Renal cortex interstitium (tissue), 11 donors: ENCODE data around the gene FOSL2. TPM values are rescaled to one million over a fixed set of nuclear protein-coding genes. Genes with fewer than 3 reads are reported as not detected.

Source experiments
- DNase-seq, 11 donors: peaks; one replicate each; pipeline ENCODE4 v3.0.0-alpha.2; 2013; ENCODE audit warnings: low read depth in 9 of 11, low spot score in 4 of 11; ENCODE audit errors: extremely low read depth in 1 of 11
- polyA plus RNA-seq, 3 donors: library from polyadenylated mRNA; unstranded; fragments of 120-200 nt; gene quantifications; one replicate each; pipeline ENCODE4 v1.2.1, GENCODE V29; 2013; ENCODE audit not compliant: insufficient read length in 3 of 3

Gene FOSL2
- polyA plus RNA-seq, 3 donors, result 21.2 to 45.5 (median 24.4) TPM

DNA sequence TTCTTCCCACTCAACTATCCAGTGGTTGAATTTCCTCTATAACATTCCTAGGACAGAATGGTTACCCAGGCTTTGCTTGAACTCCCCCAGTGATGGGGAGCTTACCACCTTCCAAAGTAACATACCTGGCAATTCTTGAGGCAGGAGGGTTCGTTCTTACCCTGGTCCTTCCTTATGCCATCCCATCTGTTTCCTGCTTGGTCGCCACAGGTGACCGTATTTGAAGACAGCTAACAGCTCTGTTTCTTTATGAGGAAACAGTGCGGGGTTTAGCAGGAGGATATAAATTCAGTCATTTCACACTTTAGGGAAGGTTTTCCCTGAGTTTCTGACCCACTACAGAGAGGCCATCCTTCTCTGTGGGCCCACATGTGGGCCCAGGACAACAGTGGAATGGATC lies 42.6 kb downstream of the FOSL2 start:
- no peak for DNase-seq

GRCh38 chr2:28435814-28436351 lies 43.2 kb downstream of the FOSL2 start:
- no peak for DNase-seq

DNA sequence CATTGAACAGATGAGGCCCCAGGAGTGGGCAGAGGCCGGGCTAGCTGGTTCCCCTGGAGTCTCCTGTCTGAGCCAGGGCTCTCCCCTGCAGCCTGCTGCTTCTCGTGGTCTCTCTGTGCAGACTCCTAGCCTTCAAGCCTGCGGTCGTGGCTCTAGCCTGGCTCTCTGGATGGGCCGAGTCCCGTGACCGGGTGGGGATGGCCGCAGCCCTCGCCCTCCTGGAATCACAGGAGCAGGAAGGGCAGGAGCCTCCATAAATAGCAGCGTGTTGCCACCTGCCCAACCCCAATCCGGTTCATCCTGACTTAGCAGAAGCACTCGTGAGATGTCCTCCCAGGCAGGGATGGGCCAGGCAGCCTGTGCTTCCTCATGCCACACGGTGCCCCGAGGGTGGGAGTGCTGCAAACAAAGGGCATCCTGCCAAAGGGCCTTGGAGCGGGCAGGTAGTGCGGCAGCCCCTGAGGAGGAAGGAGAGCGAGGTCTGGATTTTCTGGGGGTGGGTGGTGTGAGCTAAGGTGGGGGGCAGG lies 43.9 kb downstream of the FOSL2 start:
- DNase-seq, result no peak

DNA sequence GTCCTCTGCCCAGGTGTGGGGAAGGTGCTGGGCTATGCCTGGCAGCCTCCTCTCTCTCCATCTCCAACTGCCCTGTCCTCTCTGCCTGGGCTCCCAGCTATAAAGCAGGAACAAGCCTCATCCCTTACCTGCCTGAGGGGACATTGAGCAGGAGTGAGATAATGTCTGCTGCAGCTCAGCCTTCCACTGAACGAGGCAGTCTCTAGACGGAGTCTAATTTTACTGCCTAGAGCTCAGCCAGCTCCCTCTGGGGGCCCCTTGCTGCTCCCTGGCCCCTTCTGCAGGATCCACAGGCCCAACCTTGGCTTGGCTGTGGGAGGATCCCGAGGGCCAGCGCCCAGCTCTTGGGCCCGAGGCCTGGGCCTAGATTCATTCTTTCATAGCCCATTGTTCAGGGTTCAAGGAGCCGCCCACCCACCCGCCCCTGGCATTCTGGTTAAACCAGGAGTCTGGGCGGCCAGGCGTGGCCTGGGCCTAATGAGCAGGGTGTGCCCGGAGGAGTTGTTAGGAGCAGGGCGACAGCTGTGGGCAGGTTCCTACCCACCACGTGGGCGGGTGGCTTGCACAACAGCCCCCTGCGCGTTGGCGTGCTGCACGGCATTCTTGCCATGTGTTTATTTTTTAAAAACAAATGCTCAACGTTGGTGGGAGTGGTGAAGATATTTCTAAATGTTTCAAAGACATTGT lies 44.6 kb downstream of the FOSL2 start:
- DNase-seq, result no peak

- DNase-seq, result no peak
These were observed 45.3 kb downstream of the FOSL2 start for GRCh38 chr2:28437918-28438317.

DNA sequence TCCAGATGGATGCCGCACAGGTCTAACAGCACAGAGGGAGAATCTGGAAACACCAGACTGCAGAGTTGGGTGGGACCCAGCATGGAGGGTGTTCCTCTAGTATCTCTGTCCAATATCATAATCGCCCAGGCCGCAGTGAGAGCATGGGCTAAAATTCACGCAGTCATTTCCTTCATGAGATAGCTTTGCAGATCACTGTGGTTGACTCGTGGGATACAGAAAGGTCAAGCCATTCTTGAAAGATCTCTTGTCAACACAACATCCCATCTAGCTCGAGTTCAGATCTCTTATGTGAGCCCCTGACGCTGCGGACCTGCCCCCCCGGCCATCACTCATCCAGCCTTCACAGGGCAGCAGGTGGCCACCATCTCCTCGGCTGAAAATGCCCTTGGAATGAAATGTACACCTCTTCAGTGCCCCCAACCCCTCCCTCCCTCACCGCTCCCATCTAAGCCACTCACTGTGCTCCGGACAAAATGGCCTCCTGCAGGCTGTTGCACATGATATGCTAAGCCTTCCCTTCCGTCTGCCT lies 45.9 kb downstream of the FOSL2 start:
- no peak for DNase-seq

DNA sequence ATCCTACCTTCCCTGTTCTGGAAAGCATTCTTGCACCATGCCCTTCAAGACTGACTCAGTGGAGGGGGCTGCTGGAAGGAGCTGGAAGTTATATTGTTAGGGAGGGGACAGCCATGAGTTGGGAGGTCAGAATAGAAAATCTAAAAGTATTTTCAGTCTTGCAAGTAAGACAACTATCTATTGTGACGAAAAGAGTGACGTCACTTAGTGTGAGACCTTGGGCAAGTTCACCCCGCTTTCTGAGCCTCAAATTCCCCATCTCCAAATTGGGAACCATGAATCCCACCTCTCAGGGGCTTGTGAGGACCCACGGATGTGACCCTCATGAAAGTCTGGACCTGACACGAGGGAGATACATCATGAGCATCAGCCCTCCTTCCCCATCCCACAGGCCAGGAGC lies 46.5 kb downstream of the FOSL2 start:
- no peak for DNase-seq

DNA sequence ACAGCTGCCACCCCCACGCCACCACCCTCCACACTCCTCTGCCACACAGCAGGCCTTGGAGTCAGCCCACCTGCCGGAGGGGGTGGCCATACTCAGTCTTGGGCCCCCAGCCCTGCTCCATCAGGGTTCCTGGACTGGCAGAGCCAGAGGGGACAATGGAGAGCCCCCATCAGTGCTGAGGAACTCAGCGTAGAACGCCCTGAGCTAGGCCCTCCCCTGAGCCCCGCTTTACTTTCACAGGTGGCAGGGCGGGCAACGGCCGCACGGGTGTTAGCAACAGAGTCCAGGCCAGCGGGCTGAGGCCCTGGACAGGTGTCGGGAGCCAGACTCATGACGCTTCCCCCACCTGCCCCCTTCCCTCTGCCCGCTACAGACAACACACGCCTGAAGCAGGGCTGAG lies 47.1 kb downstream of the FOSL2 start:
- no peak for DNase-seq

DNA sequence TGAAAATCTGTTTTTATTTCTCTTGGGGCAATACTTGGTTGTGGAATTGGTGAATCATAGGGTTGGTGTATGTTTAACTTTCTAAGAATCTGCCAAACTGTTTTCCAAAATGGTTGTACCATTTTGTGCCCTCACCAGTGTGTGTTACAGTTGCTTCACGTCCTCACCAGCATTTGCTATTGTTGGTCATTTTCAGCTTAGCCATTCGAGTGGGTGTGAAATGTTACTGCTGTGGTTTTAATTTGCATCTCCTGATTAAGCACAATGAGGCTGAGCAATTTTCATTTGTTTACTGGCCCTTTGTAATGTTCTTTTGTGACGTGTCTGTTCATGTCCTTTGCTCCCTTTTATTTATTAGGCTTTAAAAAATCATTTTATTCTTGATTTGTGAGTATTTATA lies 49.7 kb downstream of the FOSL2 start:
- DNase-seq, result no peak

- DNase-seq, result no peak
These were observed 52.3 kb downstream of the FOSL2 start for GRCh38 chr2:28444956-28445355.

DNA sequence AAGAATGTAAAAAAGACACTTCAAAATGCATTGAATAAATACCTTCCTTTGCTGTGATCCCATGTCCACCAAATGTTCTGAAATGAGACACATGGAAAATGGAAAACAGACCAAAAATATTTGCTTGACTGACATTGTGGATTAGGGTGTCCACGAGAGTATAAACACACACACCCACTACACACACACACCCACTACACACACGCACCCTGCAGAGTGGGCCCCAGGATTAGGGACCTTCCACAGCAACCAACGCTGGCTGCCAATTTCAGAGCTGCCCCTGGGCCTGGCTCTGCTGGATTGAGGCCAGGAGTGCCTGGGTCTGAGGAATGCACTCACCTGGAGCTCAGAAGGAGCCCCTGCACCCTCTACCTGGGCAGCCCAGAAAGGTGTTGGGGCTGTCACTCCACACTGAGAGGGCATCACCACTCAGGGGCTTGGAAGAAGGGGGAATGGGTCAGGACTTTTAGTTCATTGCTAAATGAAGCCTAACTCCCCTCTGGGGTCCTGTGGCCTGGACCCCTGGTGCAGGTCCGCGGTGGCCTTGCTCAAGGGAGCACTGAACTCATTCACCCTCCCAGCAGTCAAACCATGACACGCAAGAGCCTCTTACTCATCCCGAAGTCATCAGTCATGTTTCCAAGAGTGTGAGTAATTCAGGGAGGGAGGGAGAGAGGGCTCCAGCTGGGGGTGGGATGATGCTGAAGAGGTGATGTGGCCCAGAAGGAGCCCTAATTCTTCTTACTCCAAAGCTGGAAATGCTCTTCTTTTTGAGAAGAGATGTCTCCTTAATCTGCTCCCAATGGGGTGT lies 53.0 kb downstream of the FOSL2 start:
- no peak for DNase-seq

GRCh38 chr2:28446531-28446930 lies 53.9 kb downstream of the FOSL2 start:
- DNase-seq, result no peak

DNA sequence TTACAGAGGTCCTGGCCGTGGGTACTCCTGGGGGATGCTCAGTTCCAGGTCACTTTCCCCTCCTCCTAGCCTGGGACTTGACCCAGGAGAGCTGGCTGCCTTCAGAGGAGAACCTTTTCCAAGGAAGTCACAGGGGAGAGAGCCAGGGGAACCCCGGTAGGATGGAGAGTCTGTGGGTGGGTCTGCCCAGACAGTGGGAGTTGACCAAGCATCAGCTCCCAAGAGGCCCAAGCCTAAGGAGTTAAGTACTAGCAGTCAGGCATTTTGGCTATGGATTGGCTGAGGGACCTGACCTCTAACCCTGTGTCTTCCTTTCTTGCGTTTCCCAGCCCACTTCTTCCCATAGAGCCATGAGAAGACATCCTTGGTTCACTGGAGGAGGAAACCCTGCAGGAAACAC lies 54.4 kb downstream of the FOSL2 start:
- no peak for DNase-seq

- no peak for DNase-seq
These were observed 55.5 kb downstream of the FOSL2 start for GRCh38 chr2:28447943-28448792.

DNA sequence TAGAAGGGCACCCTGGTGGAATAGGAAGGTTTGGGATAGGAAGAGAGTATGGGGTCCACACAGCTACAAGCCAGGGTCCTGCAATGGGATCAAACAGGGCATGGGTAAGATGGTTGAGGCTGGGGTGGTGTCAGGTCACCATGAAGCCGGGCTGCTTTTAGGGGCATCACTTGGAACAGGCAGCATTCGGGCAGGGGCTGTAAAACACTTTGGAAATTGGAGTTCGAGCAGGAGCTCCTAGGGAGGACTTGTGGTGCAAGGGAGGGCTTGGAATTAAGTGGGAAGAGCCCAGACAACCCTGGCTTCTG lies 56.1 kb downstream of the FOSL2 start:
- no peak for DNase-seq

- DNase-seq, result no peak
These were observed 56.4 kb downstream of the FOSL2 start for GRCh38 chr2:28449126-28449487.

- DNase-seq, result no peak
These were observed 57.1 kb downstream of the FOSL2 start for GRCh38 chr2:28449488-28450395.

- DNase-seq, result no peak
These were observed 58.4 kb downstream of the FOSL2 start for GRCh38 chr2:28450901-28451565.
